NB4 (cell line): ENCODE data around the gene SUN2.
A peak's percentile ranks its signal among the peaks of the same experiment; 100 is the strongest.

Experiments used
- DNase-seq: peaks from one replicate; pipeline ENCODE4 v3.0.0; 2010; ENCODE audit warnings: low read depth
- H3K4me3 ChIP-seq: one replicate; pipeline ENCODE4 v1.5.1; 2011; ENCODE audit warnings: mild to moderate bottlenecking, low read depth, low read length, moderate library complexity
- CTCF ChIP-seq: IDR thresholded peaks from one replicate; pipeline ENCODE4 v1.5.1; 2012; ENCODE audit warnings: low read depth, low read length
- MYC ChIP-seq: IDR thresholded peaks from 2 replicates; pipeline ENCODE4 v1.6.1; 2011; ENCODE audit warnings: low read depth, low read length
- POLR2A ChIP-seq: IDR thresholded peaks from 2 replicates; pipeline ENCODE4 v1.6.1; 2011; ENCODE audit warnings: mild to moderate bottlenecking; ENCODE audit not compliant: insufficient read length; ENCODE audit errors: extremely low read depth
- TF ChIP-seq, protein P1 (sequence below): IDR thresholded peaks from 2 replicates; pipeline ENCODE4 v1.6.1; 2011; ENCODE audit warnings: low read depth, low read length

SUN2 gene

GRCh38 chr22:38741166-38741565 is 14.6 kb downstream of the SUN2 start:
- TF ChIP-seq CTCF (no peak), POLR2A (no peak), MYC (no peak)
- TF ChIP-seq, protein P1, sequence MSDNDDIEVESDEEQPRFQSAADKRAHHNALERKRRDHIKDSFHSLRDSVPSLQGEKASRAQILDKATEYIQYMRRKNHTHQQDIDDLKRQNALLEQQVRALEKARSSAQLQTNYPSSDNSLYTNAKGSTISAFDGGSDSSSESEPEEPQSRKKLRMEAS: no peak
- DNase-seq: no peak
- no peak overlapping the region for H3K4me3 ChIP-seq

DNA sequence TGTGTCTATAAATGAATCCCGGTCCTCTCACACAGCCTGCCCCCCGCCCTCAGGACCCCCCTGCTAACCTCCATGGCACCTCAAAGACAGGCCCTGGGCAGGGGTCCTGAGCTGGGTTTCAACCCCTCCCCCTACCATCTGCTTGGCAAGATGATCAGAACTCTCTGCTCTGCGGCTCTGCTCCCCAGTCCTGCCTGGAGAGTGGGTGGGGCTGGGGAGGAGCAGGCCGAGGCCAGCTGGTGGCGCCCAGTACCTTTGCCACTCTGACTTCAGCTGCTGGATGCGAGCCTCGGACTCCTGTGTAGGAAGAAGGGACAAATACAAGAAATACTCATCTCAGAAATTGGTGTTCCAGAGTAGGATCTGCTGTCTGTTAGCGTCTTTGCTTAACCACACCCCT is 15.0 kb downstream of the SUN2 start:
- TF ChIP-seq MYC (no peak), CTCF (peak; percentile 1)
- H3K4me3 ChIP-seq: no peak overlapping the region
- DNase-seq: no peak

GRCh38 chr22:38740116-38740723 is 15.6 kb downstream of the SUN2 start:
- DNase-seq: no peak
- TF ChIP-seq, protein P1: no peak
- TF ChIP-seq CTCF: no peak
- no peak for TF ChIP-seq MYC
- no peak for TF ChIP-seq POLR2A
- H3K4me3 ChIP-seq: no peak overlapping the region

DNA sequence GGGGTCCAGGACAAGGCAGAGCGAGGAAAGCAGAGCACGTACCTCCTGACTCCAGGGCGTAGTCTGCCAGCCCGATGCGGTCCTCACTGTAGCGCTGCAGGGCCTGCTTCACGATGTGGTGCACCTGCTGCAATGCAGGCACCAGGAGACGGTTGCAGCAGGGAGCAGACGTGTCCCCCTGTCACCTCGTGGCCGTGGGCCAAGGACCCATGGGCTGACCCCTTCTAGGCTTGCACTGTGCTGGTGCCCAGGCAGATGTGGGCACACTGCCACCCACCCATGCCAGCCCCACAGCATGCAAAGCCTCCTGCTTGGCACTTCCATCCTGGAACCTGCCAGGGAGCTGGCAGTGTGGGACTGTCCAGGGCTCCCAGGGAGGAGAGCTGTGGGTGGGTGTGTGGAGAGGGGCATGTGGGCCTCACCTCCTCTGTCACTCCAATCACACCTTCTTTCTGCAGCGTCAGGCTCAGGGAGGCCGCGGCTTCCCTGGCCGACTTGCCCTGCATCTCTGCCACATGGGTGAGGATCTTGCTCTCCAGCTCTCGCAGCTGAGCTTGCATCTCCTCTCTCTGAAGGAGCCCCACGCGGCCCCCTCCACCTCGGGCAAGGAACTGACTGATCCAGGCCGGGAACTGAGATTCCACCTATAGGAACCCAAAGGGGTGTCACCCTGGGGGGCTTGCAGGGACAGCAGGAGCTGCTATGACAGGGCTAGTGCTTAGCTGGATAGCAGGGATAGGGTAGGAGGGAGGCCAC is 16.3 kb downstream of the SUN2 start:
- no peak for DNase-seq
- TF ChIP-seq, protein P1: no peak
- H3K4me3 ChIP-seq: no peak overlapping the region

GRCh38 chr22:38738475-38739070 is 17.2 kb downstream of the SUN2 start:
- no peak for DNase-seq
- TF ChIP-seq POLR2A (no peak), MYC (no peak), CTCF (no peak)
- TF ChIP-seq, protein P1: no peak

GRCh38 chr22:38737302-38738060 is 18.3 kb downstream of the SUN2 start:
- no peak overlapping the region for H3K4me3 ChIP-seq
- peak; percentile 41 for DNase-seq
- TF ChIP-seq POLR2A: no peak
- TF ChIP-seq MYC: no peak
- TF ChIP-seq, protein P1: no peak
- TF ChIP-seq CTCF: no peak

More at GRCh38 chr22:38738475-38739070, 17.2 kb downstream of the SUN2 start:
- no peak overlapping the region for H3K4me3 ChIP-seq
